HG02970 (cell line): ENCODE measurements around the gene BICD1.

Source experiments
- ATAC-seq: cut with Tn5 transposase; IDR thresholded peaks from one replicate; pipeline ENCODE4 v1.9.1; 2021; ENCODE audit warnings: mild to moderate bottlenecking, moderate library complexity, moderate number of reproducible peaks; ENCODE audit not compliant: unreplicated experiment, low FRiP score

The BICD1 gene

GRCh38 chr12:32395026-32395425, 288.4 kb downstream of the BICD1 start:
- ATAC-seq: no peak

GRCh38 chr12:32397696-32398095, 291.0 kb downstream of the BICD1 start:
- no peak for ATAC-seq

DNA sequence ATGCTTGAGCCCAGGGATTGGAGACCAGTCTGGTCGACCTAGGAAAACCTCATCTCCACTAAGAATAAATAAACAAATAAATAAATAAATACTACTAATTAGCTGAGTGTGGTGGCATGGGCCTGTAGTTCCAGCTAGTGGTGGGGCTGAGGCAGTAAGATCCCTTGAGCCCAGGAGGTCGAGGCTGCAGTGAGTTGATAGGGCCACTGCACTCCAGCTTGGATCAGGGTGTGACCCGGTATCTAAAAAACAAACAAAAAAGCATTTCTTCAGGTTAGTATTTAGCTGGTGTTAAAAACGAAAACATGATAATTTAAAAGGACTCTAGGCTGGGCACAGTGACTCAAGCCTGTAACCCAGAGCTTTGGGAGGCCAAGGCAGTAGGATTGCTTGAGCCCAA, 291.5 kb downstream of the BICD1 start:
- no peak for ATAC-seq

GRCh38 chr12:32398816-32399369, 292.2 kb downstream of the BICD1 start:
- ATAC-seq: no peak

DNA sequence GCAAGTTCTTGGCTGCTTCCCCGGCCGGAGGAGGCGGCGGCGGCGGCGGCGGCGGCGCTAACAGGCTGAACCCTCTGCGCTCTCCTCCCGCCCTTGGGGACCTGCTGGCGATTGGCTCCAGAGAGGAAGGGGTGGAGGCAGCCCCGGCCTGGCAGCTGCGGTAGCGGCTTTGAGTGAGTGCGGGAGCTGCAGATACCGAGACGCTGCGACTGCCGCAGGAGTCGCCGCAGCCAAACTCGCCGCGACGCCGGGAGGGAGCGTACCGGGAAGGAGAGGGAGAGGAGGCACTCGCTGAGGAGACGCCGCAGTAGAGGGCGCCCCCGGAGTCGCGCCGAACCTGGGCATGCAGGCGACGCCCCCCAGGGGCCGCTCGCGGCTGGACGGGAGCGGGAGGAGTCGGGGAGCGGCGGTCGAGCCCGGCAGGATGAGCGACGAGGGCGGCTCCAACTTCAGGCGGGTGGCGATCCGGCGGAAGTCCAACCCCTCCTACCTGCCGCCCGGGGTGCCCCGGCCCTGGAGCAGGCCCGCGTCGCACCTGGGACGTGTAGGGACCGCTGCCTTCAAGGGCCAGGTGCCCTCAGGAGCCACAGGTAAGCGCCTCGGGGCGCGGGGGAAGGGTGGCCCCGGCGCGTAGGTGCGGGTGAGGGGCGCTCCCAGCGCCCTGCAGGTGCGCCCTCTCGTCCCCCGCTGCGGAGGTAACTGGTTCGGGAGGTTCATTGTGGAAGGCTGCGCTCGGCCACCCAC, 292.9 kb downstream of the BICD1 start, which contains the start of gene FGD4:
Gene FGD4 (plus strand): TSS at position 189 of the 744 bp plus-strand sequence.
- ATAC-seq: peak; percentile 54

DNA sequence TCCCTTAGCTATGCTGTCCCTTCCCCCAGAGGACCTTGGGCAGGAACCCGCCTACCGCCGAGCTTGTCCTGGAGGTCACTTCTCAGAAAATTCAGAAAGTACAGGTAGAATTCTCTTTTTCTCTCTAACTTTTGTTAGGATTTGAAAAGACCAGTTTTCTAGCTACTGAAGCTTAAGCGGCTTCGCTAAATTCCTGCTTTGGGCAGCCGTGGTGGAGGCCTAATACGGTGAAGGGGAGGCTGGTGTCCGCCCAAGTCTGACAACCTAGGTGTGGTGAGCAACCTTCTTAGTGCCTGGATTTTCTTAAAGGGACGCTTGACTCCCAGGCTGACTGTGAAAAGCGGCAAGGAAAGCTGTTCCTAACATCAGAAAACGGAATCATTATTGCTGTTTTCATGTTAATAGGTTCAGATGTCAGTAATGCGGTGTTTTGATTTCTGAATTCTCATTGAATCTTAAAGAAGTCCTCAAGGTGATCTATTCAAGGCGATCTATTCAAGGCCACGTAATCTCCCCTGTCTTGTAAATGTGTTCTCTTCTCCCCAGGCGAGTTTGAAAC, 293.5 kb downstream of the BICD1 start:
- no peak for ATAC-seq

GRCh38 chr12:32400866-32401265, 294.2 kb downstream of the BICD1 start:
- ATAC-seq: no peak

- no peak for ATAC-seq
Observed at GRCh38 chr12:32402170-32402569, 295.5 kb downstream of the BICD1 start.

- ATAC-seq: no peak
Observed at GRCh38 chr12:32402946-32403345, 296.3 kb downstream of the BICD1 start.

GRCh38 chr12:32407795-32408194, 301.1 kb downstream of the BICD1 start:
- ATAC-seq: no peak

- ATAC-seq: no peak
Observed at GRCh38 chr12:32413412-32413811, 306.8 kb downstream of the BICD1 start.

DNA sequence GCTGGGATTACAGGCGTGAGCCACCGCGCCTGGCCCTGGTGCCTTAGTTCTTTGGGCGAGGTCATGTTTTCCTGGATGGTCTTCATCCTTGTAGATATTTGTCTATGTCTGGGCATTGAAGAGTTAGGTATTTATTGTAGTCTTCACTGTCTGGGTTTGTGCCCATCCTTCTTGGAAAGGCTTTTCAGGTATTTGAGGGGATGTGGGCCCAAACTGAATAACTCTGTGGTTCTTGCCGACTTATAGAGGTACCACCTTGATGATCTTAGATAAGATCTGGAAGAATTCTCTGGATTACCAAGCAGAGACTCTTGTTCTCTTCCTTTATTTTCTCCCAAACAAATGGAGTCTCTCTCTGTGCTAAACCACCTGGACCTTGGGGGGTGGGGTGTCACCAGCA, 311.6 kb downstream of the BICD1 start:
- no peak for ATAC-seq

DNA sequence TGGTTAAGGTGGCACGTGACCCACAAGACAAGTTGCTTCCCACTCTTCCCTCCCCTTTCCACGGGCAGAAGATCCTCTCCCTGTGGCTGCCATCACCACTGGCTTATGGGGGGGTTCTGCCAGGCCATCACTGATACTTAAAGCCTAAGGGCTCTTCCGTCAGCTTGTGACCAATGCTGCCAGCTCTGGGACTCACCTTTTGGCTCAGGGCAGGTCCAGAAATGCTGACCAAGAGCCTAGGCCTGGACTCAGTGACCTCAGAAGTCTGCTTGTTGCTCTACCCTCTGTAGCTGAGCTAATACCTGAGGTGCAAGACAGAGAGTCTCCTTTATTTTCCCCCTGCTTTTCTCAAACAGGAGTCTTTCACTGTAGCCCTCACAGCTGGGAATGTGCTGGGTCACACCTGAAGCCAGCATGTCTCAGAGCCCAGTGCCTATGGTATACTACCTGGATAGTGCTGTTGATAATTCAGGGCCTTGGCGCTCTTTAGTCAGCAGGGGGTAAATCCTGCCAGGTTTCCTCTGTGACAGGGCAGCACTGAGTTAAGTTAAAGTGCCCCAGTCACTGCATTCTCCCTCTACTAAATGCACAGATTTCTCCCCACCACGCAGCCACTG, 312.4 kb downstream of the BICD1 start:
- no peak for ATAC-seq

GRCh38 chr12:32419520-32419960, 312.9 kb downstream of the BICD1 start:
- ATAC-seq: no peak

GRCh38 chr12:32420356-32420755, 313.7 kb downstream of the BICD1 start:
- ATAC-seq: no peak

- no peak for ATAC-seq
Observed at GRCh38 chr12:32423559-32423958, 316.9 kb downstream of the BICD1 start.

DNA sequence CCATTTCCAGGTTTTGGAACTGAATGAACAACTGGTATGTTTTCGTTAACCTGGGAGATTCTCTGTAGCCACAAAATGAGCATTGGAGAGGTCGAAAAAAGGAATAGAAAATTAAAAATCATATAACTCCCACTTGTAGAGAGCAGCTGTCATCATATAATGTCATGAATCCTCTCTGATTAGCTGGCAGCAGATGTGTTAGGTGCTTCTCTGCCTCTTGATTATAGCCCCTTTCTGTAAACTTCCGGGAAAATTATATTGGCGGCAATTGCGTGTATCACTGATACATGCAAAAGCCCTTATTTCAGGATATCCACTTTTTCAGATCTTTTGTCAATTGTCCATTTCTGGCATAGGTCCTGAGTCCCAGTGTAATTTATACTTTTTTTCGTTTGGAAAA, 324.4 kb downstream of the BICD1 start:
- ATAC-seq: no peak
